AG10803 (cell line): ENCODE measurements around the gene ARHGEF16.

Experiments used
- DNase-seq: peaks from one replicate; pipeline ENCODE4 v3.0.0; 2010; ENCODE audit warnings: low read depth
- H3K4me3 ChIP-seq: 2 replicates; pipeline ENCODE4 v1.5.1; 2011; ENCODE audit warnings: mild to moderate bottlenecking, low read length, control low read depth
- TF ChIP-seq, protein P1 (sequence below): conservative IDR thresholded peaks from 2 replicates; pipeline ENCODE4 v1.5.1; 2011; ENCODE audit warnings: mild to moderate bottlenecking, low read length, control low read depth, inconsistent platforms

The ARHGEF16 gene

GRCh38 chr1:3469104-3469848, 14.8 kb downstream of the ARHGEF16 start:
- no peak for DNase-seq
- H3K4me3 ChIP-seq: no peak overlapping the region
- TF ChIP-seq, protein P1, sequence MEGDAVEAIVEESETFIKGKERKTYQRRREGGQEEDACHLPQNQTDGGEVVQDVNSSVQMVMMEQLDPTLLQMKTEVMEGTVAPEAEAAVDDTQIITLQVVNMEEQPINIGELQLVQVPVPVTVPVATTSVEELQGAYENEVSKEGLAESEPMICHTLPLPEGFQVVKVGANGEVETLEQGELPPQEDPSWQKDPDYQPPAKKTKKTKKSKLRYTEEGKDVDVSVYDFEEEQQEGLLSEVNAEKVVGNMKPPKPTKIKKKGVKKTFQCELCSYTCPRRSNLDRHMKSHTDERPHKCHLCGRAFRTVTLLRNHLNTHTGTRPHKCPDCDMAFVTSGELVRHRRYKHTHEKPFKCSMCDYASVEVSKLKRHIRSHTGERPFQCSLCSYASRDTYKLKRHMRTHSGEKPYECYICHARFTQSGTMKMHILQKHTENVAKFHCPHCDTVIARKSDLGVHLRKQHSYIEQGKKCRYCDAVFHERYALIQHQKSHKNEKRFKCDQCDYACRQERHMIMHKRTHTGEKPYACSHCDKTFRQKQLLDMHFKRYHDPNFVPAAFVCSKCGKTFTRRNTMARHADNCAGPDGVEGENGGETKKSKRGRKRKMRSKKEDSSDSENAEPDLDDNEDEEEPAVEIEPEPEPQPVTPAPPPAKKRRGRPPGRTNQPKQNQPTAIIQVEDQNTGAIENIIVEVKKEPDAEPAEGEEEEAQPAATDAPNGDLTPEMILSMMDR: no peak

DNA sequence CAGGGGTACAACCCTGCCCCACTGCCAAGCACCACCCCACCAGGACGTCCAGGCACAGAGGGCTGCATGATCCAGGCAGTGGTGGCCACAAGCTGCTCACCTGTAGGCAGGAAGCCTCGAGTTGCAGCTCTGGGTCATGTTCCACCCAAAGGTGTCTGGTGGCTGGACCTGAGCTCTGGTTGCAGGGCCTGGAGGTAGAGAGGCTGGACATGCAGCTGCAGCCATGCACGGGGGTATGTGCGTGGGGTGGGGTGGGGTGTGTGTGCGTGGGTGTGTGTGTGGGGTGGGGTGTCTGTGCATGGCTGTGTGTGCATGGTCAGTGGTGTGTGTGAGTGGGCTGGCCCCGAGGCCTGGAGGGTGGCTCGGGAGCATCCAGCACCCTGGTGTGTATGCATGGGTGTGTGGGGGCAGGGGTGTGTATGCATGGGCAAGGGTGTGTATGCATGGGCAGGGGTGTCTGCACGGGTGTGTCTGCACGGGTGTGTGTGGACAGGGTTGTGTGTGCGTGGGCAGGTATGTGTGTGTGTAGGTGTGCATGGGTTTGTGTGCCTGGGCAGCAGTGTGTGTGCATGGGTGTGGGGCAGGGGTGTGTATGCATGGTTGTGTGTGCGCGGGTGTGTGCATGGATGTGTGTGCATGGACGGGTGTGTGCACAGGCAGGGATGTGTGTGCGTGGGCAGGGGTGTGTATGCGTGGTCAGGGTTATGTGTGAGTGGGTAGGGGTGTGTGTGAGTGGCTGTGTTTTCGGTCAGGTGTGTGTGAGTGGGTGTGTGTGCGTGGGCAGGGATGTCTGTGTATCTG, 15.6 kb downstream of the ARHGEF16 start:
- no peak for DNase-seq
- TF ChIP-seq, protein P1: no peak
- no peak overlapping the region for H3K4me3 ChIP-seq

DNA sequence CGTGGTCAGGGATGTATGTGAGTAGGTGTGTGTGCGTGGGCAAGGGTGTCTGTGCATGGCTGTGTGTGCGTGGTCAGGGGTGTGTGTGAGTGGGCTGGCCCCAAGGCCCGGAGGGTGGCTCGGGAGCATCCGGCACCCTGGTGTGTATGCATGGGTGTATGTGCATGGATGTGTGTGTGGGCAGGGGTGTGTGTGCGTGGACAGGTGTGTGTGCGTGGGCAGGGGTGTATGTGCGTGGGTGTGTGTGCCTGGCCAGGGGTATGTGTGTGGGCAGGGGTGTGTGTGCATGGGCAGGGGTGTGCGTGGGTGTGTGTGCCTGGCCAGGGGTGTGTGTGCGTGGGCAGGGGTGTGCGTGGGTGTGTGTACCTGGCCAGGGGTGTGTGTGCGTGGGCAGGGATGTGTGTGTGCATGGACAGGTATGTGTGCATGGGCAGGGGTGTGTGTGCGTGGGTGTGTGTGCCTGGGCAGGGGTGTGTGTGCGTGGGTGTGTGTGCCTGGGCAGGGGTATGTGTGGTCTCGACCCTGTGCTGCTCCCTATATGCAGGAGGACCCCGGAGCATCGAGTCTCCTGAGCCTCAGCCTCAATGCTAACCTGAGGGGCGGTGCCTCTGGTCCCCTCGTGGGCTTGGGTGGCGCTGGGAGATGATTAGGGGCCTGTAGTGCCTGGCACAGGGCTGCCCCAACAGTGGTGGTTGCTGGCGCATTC, 16.3 kb downstream of the ARHGEF16 start:
- H3K4me3 ChIP-seq: no peak overlapping the region
- TF ChIP-seq, protein P1: no peak
- DNase-seq: no peak

GRCh38 chr1:3471356-3472087, 17.1 kb downstream of the ARHGEF16 start:
- TF ChIP-seq, protein P1: peak; percentile 53
- peak; percentile 33 for DNase-seq
- no peak overlapping the region for H3K4me3 ChIP-seq

DNA sequence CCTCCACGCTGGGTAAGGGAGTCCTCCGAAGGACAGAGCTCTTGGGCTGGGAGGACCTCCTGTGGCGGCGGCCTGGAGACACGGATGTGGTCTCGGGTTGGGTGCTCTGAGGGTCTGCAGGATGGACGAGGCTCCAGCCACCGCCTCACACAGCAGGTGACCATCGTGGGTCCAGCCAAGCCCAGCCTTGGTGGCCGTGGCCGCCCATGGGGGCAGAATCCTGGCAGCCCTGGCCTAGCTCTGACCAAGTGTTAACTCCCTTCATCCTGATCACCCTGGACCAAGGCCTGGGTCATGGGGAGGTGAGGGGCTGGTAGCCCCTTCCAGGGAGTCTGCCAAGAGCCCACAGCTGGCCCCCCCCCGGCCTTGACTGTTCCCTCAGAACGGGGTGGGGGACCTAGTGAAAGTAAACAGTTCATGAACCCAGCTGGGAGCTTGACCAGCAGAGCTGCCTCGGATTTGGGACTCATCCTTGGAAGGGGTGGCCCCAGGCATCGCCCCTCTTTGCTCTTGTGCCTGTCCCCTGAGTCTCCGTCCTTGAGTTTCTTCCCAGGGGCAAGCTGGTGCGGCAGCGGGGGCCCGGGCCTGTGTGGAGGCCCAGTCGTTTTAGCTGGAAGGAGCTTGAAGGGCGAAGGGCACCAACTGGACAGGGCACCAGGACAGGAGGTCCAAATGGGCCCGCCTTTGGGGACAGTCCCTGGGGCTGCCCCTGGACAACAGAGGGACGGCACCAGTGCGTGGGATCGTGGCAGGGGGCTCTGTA, 17.8 kb downstream of the ARHGEF16 start:
- H3K4me3 ChIP-seq: no peak overlapping the region
- no peak for DNase-seq
- TF ChIP-seq, protein P1: no peak

DNA sequence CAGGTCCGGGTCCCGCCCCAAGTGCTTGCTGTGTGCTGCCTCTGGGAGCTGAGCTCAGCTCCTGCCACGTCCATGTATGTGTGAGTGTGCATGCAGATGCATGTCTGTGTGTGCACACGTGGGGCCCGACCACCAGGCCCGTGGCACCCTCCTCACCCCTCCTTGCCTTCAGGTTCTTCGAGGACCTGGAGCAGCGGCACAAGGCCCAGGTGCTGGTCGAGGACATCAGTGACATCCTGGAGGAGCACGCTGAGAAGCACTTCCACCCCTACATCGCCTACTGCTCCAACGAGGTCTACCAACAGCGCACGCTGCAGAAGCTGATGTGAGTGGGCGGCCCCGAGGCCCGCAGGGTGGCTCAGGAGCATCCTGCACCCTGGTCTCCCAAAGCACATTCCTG, 18.4 kb downstream of the ARHGEF16 start:
- TF ChIP-seq, protein P1: no peak
- no peak for DNase-seq
- H3K4me3 ChIP-seq: no peak overlapping the region
